Stimulated activated CD4-positive, alpha-beta T cell treated with anti-CD3 and anti-CD28 coated beads, Interleukin-12 subunit alpha, Interleukin-12 subunit beta, amount 100 ng/mL, for 24 hours (primary cell): ENCODE results near the gene CLSTN1.

Experiments
- DNase-seq, 2 experiments: peaks; one replicate each; pipeline ENCODE4 v3.0.0-alpha.2; 2020; ENCODE audit warnings: low read depth in 2 of 2

The CLSTN1 gene

GRCh38 chr1:9730096-9730901 is 93.5 kb downstream of the CLSTN1 start:
- DNase-seq: no peak

GRCh38 chr1:9729523-9729922 is 94.2 kb downstream of the CLSTN1 start:
- no peak for DNase-seq

DNA sequence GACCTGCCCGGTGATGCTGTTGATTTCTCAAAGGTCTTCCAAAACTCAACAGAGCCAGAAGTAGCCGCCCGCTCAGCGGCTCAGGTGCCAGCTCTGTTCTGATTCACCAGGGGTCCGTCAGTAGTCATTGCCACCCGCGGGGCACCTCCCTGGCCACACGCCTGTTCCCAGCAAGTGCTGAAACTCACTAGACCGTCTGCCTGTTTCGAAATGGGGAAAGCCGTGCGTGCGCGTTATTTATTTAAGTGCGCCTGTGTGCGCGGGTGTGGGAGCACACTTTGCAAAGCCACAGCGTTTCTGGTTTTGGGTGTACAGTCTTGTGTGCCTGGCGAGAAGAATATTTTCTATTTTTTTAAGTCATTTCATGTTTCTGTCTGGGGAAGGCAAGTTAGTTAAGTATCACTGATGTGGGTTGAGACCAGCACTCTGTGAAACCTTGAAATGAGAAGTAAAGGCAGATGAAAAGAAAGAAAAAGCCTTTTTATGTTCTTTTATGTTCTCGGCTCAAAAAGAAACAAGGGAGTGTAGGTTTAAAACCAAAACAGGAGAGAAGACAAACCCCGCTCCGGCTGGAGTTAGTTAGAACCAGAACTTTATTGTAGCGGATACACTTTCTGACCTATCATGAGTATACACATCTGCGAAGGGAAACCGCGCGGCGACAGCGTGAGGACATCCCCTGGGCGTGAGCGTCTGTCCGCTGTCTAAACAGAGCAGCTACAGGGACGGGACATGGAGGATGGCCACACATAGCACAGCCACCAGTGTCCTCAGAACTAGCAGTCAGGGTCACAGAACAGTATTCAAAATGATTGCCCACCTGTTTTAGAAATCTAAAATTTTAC is 95.1 kb downstream of the CLSTN1 start:
- DNase-seq: peak; percentile 47 to 58

GRCh38 chr1:9726905-9727595 is 96.7 kb downstream of the CLSTN1 start:
- no peak for DNase-seq

DNA sequence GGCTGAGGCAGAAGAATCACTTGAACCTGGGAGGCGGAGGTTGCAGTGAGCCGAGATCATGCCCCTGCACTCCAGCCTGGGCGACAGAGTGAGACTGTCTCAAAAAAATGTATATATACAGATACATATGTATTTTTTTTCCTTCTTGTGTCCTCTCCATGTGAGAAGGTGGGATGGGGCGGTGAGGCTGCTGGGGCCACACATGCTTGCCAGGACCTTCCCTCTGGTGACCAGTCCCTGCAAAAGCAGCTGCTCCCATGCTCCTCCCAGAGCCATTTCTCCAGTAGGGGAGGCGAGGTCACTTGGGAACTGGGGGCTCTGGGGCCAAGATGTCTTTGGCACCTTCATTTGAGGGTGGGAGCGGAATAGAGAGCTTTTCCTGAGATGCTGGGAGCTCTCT is 97.4 kb downstream of the CLSTN1 start:
- DNase-seq: no peak

DNA sequence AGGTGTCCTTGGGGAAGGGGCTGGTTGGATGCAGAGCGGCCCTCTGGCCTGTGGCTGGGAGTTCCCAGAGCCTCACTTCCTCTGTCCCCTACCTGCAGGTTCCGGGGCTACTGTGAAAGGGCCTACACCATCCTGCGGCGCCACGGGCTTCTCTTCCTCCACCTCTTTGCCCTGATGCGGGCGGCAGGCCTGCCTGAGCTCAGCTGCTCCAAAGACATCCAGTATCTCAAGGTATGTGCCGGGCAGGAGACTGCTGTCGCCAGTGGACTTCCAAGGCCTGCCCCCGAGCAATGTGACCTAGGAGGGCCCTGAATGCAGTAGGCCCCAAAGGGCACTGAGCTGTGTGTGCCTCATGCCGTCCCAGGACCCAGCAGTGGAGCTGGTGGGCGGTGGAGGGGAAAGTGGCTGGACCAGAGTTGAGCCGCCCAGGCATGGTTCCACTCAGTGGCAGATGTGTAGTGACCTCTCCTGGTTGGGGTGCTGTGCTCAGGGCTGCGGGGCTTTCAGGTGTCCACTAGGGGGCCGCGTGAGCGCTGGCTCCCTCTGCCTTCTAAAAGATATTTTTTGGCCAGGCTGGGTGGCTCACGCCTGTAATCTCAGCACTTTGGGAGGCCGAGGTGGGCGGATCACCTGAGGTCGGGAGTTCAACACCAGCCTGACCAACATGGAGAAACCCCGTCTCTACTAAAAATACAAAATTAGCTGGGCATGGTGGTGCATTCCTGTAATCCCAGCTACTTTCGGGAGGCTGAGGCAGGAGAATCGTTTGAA is 98.9 kb downstream of the CLSTN1 start:
- DNase-seq: peak; percentile 47 to 60

DNA sequence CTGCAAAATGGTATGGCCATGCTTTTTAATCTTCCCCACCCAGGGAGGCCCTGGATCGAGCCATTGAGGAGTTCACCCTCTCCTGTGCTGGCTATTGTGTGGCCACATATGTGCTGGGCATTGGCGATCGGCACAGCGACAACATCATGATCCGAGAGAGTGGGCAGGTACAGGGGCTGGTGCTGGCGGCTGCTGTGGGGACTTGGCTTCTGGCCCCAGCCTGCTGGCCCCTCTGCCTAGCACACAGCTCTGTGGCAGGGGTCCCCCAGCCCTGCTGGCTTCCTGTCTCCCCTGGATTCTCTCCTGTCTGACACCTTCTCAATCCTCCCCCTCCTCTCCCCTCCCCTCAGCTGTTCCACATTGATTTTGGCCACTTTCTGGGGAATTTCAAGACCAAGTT is 99.8 kb downstream of the CLSTN1 start:
- no peak for DNase-seq

GRCh38 chr1:9723068-9723805 is 100.5 kb downstream of the CLSTN1 start:
- no peak for DNase-seq

DNA sequence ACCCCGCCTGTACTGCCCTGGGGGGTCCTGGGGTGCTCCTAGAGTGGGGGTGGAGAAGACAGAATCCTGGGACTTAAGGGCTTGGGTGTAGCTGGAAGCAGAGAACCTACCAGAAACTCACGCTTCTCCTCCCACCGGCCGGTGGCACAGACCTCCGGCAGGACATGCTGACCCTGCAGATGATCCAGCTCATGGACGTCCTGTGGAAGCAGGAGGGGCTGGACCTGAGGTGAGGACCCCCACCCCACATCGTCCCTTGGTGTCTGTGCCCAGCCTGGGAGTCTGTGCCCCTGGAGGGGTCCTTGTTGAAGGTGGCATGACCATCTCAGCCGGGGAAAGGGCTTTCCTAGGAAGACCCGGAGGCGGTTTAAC is 101.4 kb downstream of the CLSTN1 start:
- DNase-seq: no peak

DNA sequence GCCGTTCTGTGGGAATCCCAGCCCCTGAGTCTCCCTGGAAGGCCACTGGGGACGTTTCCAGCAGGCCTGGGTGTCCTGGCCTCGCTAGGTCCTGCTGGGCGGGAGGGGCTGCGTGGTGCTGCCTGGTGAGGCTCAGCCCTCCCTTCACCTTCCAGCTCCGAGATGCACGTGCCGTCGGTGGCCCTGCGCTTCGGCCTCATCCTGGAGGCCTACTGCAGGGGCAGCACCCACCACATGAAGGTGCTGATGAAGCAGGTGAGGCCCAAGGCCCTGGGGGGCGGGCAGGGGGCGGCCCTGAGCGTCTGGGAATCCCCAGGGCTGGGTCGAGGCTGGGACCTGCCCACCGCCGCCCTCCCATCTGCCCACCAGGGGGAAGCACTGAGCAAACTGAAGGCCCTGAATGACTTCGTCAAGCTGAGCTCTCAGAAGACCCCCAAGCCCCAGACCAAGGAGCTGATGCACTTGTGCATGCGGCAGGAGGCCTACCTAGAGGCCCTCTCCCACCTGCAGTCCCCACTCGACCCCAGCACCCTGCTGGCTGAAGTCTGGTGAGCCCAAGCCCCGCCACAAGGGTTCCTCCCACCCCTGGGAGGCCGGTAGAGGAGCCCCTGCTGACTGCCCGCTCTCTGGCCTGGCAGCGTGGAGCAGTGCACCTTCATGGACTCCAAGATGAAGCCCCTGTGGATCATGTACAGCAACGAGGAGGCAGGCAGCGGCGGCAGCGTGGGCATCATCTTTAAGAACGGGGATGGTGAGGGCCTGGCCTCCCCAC is 102.0 kb downstream of the CLSTN1 start:
- peak; percentile 60 to 71 for DNase-seq

GRCh38 chr1:9720785-9721605 is 102.8 kb downstream of the CLSTN1 start:
- DNase-seq: no peak

GRCh38 chr1:9719978-9720722 is 103.6 kb downstream of the CLSTN1 start:
- DNase-seq: no peak

GRCh38 chr1:9718006-9718680 is 105.6 kb downstream of the CLSTN1 start:
- DNase-seq: no peak

- DNase-seq: peak; percentile 67 to 74
These were observed 106.4 kb downstream of the CLSTN1 start for GRCh38 chr1:9717193-9718005.

DNA sequence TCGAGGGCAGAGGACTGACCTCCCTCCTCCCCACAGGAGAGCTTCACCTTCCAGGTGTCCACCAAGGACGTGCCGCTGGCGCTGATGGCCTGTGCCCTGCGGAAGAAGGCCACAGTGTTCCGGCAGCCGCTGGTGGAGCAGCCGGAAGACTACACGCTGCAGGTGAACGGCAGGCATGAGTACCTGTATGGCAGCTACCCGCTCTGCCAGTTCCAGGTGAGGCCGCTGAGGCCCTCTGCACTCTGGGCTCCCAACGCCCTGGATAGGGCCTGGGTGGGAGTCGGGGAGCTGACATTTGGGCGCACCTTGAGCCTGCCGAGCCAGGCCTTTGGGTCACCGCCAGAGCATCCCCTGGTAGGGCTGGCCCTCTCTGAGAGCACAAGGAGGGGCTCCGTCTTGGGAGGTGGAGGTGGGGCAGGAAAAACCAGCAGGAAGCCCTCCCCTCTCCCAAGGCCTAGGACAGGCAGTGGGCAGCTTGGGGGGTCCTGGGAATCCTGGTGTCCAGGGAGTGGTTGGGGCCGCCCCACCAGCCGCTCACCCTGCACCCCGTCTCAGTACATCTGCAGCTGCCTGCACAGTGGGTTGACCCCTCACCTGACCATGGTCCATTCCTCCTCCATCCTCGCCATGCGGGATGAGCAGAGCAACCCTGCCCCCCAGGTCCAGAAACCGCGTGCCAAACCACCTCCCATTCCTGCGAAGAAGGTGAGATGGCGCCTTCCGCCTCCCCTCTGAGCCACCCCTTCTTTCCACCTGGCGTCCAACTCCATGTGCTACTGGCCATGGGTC is 107.2 kb downstream of the CLSTN1 start:
- DNase-seq: no peak

GRCh38 chr1:9715536-9716226 is 108.1 kb downstream of the CLSTN1 start:
- DNase-seq: no peak
